SK-N-SH (cell line): Measurements from ENCODE around the gene NSMCE1.

Experiments
- CTCF ChIP-seq: fragments of 200-600 bp; sonication (generic); IDR thresholded peaks from 2 replicates; pipeline ENCODE4 v1.6.1; 2017; ENCODE audit warnings: antibody characterized with exemption, mild to moderate bottlenecking, moderate library complexity
- MXI1 ChIP-seq: IDR thresholded peaks from 2 replicates; pipeline ENCODE4 v1.6.1; 2012; ENCODE audit warnings: mild to moderate bottlenecking, low read depth, low read length, improper control_type of control experiment
- POLR2AphosphoS5 ChIP-seq: IDR thresholded peaks from 2 replicates; pipeline ENCODE4 v1.6.1; 2012; ENCODE audit warnings: low read depth, low read length
- RAD21 ChIP-seq: IDR thresholded peaks from 2 replicates; pipeline ENCODE4 v1.6.1; 2012; ENCODE audit warnings: mild to moderate bottlenecking, low read length

GRCh38 chr16:27233731-27234130, 34.8 kb downstream of the NSMCE1 start:
- TF ChIP-seq MXI1, result no peak
- TF ChIP-seq CTCF, result no peak
- TF ChIP-seq POLR2AphosphoS5, result no peak
- TF ChIP-seq RAD21, result no peak
